Trophoblast cell (in vitro differentiated cells and primary cell): Measurements from ENCODE around the gene PLEKHA7.

Experiments used
- DNase-seq, 2 donors: peaks; one replicate each; pipeline ENCODE4 v3.0.0-alpha.2; 2016
- H2AFZ ChIP-seq: 2 replicates; pipeline ENCODE4 v1.6.1; 2013; ENCODE audit warnings: low read length, moderate library complexity, mild to moderate bottlenecking; ENCODE audit not compliant: insufficient read depth, poor library complexity
- H2AK5ac ChIP-seq: 2 replicates; pipeline ENCODE4 v1.6.1; 2013; ENCODE audit warnings: mild to moderate bottlenecking, low read length
- H2BK120ac ChIP-seq: 2 replicates; pipeline ENCODE4 v1.6.1; 2013; ENCODE audit warnings: low read length, mild to moderate bottlenecking, moderate library complexity; ENCODE audit not compliant: insufficient read depth, poor library complexity
- H2BK12ac ChIP-seq: 2 replicates; pipeline ENCODE4 v1.6.1; 2013; ENCODE audit warnings: mild to moderate bottlenecking, low read length, moderate library complexity
- H2BK5ac ChIP-seq: 2 replicates; pipeline ENCODE4 v1.6.1; 2013; ENCODE audit warnings: low read length, low read depth, moderate library complexity, mild to moderate bottlenecking; ENCODE audit not compliant: poor library complexity
- H3K14ac ChIP-seq: 2 replicates; pipeline ENCODE4 v1.6.1; 2013; ENCODE audit warnings: mild to moderate bottlenecking, low read length
- H3K18ac ChIP-seq: 2 replicates; pipeline ENCODE4 v1.6.1; 2013; ENCODE audit warnings: mild to moderate bottlenecking, low read length
- H3K23ac ChIP-seq: 2 replicates; pipeline ENCODE4 v1.6.1; 2013; ENCODE audit warnings: low read length
- H3K27ac ChIP-seq: 2 replicates; pipeline ENCODE4 v1.5.1; 2013; ENCODE audit warnings: low read depth, mild to moderate bottlenecking, inconsistent platforms, low read length, moderate library complexity
- H3K27me3 ChIP-seq: 2 replicates; pipeline ENCODE4 v1.6.1; 2013; ENCODE audit warnings: inconsistent platforms, mild to moderate bottlenecking, low read length, moderate library complexity; ENCODE audit not compliant: insufficient read depth
- H3K36me3 ChIP-seq, 2 experiments: 1 replicate in 1 of 2; 2 replicates in 1 of 2; pipeline ENCODE4 v1.6.1; 2013; ENCODE audit warnings: low read length in 2 of 2, mild to moderate bottlenecking in 2 of 2, moderate library complexity in 1 of 2; ENCODE audit not compliant: insufficient read depth in 2 of 2, control insufficient read depth in 1 of 2
- H3K4ac ChIP-seq: 2 replicates; pipeline ENCODE4 v1.6.1; 2013; ENCODE audit warnings: low read depth, mild to moderate bottlenecking, low read length, moderate library complexity
- H3K4me1 ChIP-seq, 2 experiments: 1 replicate in 1 of 2; 2 replicates in 1 of 2; pipeline ENCODE4 v1.6.1; 2013; ENCODE audit warnings: low read length in 2 of 2, mild to moderate bottlenecking in 2 of 2, moderate library complexity in 1 of 2; ENCODE audit not compliant: insufficient read depth in 2 of 2, control insufficient read depth in 1 of 2
- H3K4me2 ChIP-seq: 2 replicates; pipeline ENCODE4 v1.6.1; 2013; ENCODE audit warnings: inconsistent platforms, mild to moderate bottlenecking, low read length, moderate library complexity
- H3K4me3 ChIP-seq: 2 replicates; pipeline ENCODE4 v1.5.1; 2013; ENCODE audit warnings: mild to moderate bottlenecking, low read depth, low read length, inconsistent platforms
- H3K79me1 ChIP-seq: one replicate; pipeline ENCODE4 v1.6.1; 2013; ENCODE audit warnings: low read length
- H3K79me2 ChIP-seq: 2 replicates; pipeline ENCODE4 v1.6.1; 2013; ENCODE audit warnings: low read length, mild to moderate bottlenecking; ENCODE audit not compliant: control insufficient read depth, insufficient read depth, poor library complexity
- H3K9ac ChIP-seq: 2 replicates; pipeline ENCODE4 v1.6.1; 2013; ENCODE audit warnings: mild to moderate bottlenecking, low read length
- H3K9me3 ChIP-seq: 2 replicates; pipeline ENCODE4 v1.6.1; 2013; ENCODE audit warnings: low read depth, mild to moderate bottlenecking, control low read depth, inconsistent platforms, low read length; ENCODE audit not compliant: insufficient read depth
- H4K12ac ChIP-seq: 2 replicates; pipeline ENCODE4 v1.6.1; 2013; ENCODE audit warnings: low read depth, mild to moderate bottlenecking, low read length, moderate library complexity
- H4K8ac ChIP-seq: 2 replicates; pipeline ENCODE4 v1.6.1; 2013; ENCODE audit warnings: low read depth, mild to moderate bottlenecking, low read length, moderate library complexity
- H4K91ac ChIP-seq: one replicate; pipeline ENCODE4 v1.6.1; 2013; ENCODE audit warnings: low read depth, mild to moderate bottlenecking, low read length, moderate library complexity
- WGBS: extraction: QIAGEN DNeasy Blood & Tissue Kit; methylation state at CpG from one replicate; pipeline ENCODE4 v1.1.7; 2013; ENCODE audit warnings: missing lambda C conversion rate; ENCODE audit not compliant: insufficient read length, insufficient coverage; ENCODE audit errors: extremely low coverage; 5-methylcytosine and 5-hydroxymethylcytosine counted together

Gene PLEKHA7

DNA sequence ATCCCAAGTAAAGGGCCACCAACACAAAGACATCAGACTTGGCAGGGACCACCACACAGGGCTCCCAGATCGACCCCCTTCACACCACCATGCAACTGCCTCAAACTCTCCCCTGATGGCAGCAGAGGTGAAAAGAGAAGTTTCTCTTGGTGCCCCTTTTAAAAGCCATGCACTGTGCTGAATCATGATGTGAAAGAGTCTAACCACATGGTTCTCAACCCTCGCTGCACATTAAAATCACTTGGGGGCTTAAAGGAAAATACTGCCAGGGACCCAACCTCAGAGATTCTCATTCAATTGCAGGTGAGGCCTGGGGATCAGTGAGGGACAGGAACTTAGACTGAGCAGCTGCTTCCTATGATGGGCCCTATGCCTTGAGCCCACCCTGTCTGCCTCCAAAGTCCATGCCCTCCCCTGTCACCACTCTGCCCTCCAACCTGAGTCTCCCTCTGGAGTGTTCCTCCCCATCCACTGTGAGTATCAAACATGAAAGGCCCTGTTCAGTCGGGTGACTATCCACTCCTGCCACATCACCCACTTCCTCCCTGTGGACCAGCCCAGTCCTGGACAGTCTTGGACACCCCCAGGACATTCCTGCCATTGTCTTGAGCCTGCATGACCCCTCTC is 40.8 kb downstream of the PLEKHA7 start:
- Histone ChIP-seq H2BK5ac (no peak overlapping the region), H3K79me1 (no peaks in the 10 kb centered on the region), H3K18ac (no peak overlapping the region), H4K91ac (no peak overlapping the region), H3K14ac (no peak overlapping the region), H3K23ac (no peak overlapping the region), H3K4ac (no peak overlapping the region), H3K27ac (no peak overlapping the region), H3K9ac (no peak overlapping the region), H3K4me3 (no peak overlapping the region), H3K4me2 (no peak overlapping the region), H3K9me3 (no peaks in the 10 kb centered on the region), H3K79me2 (no peaks in the 10 kb centered on the region), H2BK12ac (no peak overlapping the region), H2AFZ (no peak overlapping the region), H4K8ac (no peak overlapping the region), H3K4me1 (peaks cover 0 to 2% of the 10 kb centered on the region in 2 experiments), H3K36me3 (no peaks in the 10 kb centered on the region), H4K12ac (no peak overlapping the region), H3K27me3 (no peaks in the 10 kb centered on the region), H2BK120ac (no peak overlapping the region), H2AK5ac (no peak overlapping the region)
- DNase-seq = no peak
- WGBS = no CpG with 5 or more reads among the region's 3 CpGs

DNA sequence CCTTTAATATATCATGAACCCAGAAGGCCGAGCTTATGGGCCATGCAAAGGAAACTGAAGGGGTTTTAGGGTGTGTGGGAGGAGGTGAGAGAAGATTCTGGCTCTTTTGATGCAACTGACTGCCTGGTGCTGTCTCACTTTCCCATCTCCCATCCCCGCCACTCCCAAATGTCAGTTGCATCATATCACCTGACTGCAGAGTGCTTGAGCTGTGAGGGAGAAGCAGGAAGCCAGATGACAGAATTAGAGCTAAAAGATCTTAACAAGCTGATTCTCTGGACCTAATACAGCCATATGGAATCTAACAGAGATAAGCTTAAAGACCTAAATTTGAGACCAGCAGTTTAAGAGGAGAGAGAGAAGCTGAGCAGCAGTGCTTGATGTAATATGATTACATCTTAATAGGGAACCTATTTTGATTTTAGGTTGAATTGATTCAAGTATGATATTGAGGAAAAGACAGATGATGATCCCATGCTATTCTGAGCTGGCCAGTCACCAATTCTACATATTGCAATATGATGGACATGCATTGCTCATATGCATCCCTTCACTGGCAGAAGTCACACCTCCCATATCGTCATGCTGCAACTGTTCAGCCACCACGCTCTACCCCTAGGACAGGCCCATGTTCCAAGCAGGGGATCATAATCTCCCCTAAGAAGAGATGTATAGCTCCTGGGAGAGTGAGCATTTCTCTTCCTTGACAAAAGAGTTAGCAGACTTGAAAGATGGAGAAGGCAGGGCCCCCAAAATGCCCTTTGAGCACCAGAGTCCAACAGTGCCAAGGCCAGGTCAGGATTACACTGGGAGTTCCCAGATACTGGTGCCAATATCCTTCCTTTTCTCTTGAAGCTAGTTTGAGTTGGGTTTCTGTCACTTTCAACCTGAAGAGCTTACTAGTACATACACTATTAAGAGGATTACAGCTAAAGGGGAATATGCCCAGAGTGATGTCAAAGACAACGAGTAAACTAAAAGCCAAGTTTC is 44.9 kb downstream of the PLEKHA7 start:
- no peak for DNase-seq
- Histone ChIP-seq H3K18ac (no peak overlapping the region), H3K23ac (no peak overlapping the region), H3K4ac (no peak overlapping the region), H2BK120ac (no peak overlapping the region), H3K36me3 (no peaks in the 10 kb centered on the region), H3K4me1 (no peaks in the 10 kb centered on the region), H3K27ac (no peak overlapping the region), H3K27me3 (no peaks in the 10 kb centered on the region), H3K9me3 (no peaks in the 10 kb centered on the region), H4K91ac (no peak overlapping the region), H3K4me2 (no peak overlapping the region), H3K79me2 (no peaks in the 10 kb centered on the region), H4K8ac (no peak overlapping the region), H2BK12ac (no peak overlapping the region), H3K79me1 (no peaks in the 10 kb centered on the region), H2BK5ac (no peak overlapping the region), H3K4me3 (no peak overlapping the region), H3K14ac (no peak overlapping the region), H3K9ac (no peak overlapping the region), H4K12ac (no peak overlapping the region), H2AK5ac (no peak overlapping the region), H2AFZ (no peak overlapping the region)
- WGBS = no CpG with 5 or more reads among the region's 5 CpGs

DNA sequence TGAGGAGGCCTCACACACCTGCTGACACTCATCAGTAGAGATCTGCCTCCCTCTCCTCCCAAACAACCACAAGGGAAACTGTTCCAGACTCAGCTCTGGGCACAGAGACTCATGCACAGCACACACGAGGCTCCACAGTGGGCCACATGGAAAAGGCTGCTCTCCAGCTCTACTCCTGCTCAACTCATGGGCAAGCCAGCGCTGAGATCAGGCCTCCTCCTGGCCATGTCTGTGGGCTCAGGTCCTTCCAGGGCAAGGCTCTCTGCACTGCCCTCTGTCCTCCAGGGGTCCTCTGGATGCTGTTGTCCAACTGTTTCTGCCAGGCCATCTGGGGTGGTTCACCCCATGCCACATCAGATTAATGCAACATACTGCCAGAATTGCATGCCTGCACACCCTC is 46.0 kb downstream of the PLEKHA7 start:
- no peak overlapping the region for H3K23ac ChIP-seq
- H3K4ac ChIP-seq = no peak overlapping the region
- no peak overlapping the region for H2AK5ac ChIP-seq
- no peaks in the 10 kb centered on the region for H3K79me2 ChIP-seq
- no peak overlapping the region for H3K27ac ChIP-seq
- no peaks in the 10 kb centered on the region for H3K79me1 ChIP-seq
- H2BK120ac ChIP-seq = no peak overlapping the region
- no peak overlapping the region for H4K12ac ChIP-seq
- H3K4me3 ChIP-seq = peak overlapping the region; percentile 6
- H4K91ac ChIP-seq = no peak overlapping the region
- H2BK5ac ChIP-seq = no peak overlapping the region
- no peak overlapping the region for H3K14ac ChIP-seq
- H2BK12ac ChIP-seq = no peak overlapping the region
- H3K4me2 ChIP-seq = no peak overlapping the region
- no peak for DNase-seq
- no peak overlapping the region for H2AFZ ChIP-seq
- H3K27me3 ChIP-seq = no peaks in the 10 kb centered on the region
- no CpG with 5 or more reads among the region's 2 CpGs for WGBS
- no peak overlapping the region for H3K9ac ChIP-seq
- H4K8ac ChIP-seq = no peak overlapping the region
- no peaks in the 10 kb centered on the region for H3K4me1 ChIP-seq
- H3K9me3 ChIP-seq = no peaks in the 10 kb centered on the region
- no peak overlapping the region for H3K18ac ChIP-seq
- no peaks in the 10 kb centered on the region for H3K36me3 ChIP-seq

DNA sequence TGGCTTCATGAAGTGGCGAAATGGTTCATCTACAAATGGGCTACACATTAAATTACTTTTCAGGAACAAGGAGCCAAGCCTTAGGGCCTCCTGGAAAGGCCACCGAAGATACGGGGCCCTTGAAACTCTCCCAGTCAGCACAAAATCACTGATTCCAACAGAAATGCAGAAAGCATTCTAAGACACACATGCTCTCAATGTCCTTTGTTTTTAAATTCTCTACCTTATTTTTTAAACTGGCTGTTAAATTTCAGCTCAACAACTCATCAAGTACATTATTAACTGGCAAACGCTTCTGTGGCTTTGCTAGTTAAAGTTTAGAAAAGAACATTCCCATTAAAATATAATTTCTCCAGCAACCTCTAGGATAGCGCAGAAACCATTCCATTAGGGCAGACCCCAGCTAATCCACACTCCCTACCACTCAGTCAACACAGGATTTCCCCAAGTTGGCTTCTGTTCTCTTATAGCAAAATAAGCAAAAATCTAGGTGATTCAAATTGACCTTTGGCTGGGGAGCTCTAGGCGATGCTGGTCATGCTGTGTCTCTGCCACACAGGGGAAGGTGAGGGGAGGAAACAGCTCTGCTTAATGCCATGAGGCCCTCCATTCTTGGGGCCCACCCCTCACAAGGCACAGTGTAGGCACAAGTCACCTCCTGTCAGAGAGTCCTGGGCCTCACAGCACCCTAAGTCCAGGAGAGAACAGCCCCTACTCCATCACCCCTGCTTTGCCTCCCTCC is 47.1 kb downstream of the PLEKHA7 start:
- Histone ChIP-seq H2BK5ac (no peak overlapping the region), H3K4me3 (no peak overlapping the region)
- no CpG with 5 or more reads among the region's 6 CpGs for WGBS

More for the DNA sequence above, 47.1 kb downstream of the PLEKHA7 start:
- no peak overlapping the region for H4K12ac ChIP-seq
- H2BK12ac ChIP-seq = no peak overlapping the region
- H3K27ac ChIP-seq = no peak overlapping the region
- no peak overlapping the region for H2AFZ ChIP-seq
- H3K36me3 ChIP-seq = no peaks in the 10 kb centered on the region
- H4K91ac ChIP-seq = no peak overlapping the region
- no peak overlapping the region for H3K4ac ChIP-seq
- H3K14ac ChIP-seq = no peak overlapping the region
- H3K9me3 ChIP-seq = no peaks in the 10 kb centered on the region
- no peak overlapping the region for H2AK5ac ChIP-seq
- no peak for DNase-seq
- H3K4me1 ChIP-seq = no peaks in the 10 kb centered on the region
- no peak overlapping the region for H4K8ac ChIP-seq
- H3K23ac ChIP-seq = no peak overlapping the region
- no peak overlapping the region for H3K4me2 ChIP-seq
- H3K9ac ChIP-seq = no peak overlapping the region
- H3K79me2 ChIP-seq = no peaks in the 10 kb centered on the region
- no peaks in the 10 kb centered on the region for H3K79me1 ChIP-seq
- no peaks in the 10 kb centered on the region for H3K27me3 ChIP-seq
- no peak overlapping the region for H3K18ac ChIP-seq
- no peak overlapping the region for H2BK120ac ChIP-seq
